AG09319 (cell line): ENCODE measurements around the gene KRTAP1-5.
"Not testable (repeated sequence)": the region's sequence is repeated elsewhere in the genome, so short reads cannot be mapped to it uniquely, and the experiment has no call there.

Source experiments
- DNase-seq: peaks from one replicate; pipeline ENCODE4 v3.0.0-alpha.2; 2010; ENCODE audit warnings: low read depth; ENCODE audit errors: extremely low read depth
- TF ChIP-seq, protein P1 (sequence below): IDR thresholded peaks from 2 replicates; pipeline ENCODE4 v1.5.1; 2011; ENCODE audit warnings: low read depth, mild to moderate bottlenecking, inconsistent platforms, low read length, moderate library complexity

Gene KRTAP1-5

DNA sequence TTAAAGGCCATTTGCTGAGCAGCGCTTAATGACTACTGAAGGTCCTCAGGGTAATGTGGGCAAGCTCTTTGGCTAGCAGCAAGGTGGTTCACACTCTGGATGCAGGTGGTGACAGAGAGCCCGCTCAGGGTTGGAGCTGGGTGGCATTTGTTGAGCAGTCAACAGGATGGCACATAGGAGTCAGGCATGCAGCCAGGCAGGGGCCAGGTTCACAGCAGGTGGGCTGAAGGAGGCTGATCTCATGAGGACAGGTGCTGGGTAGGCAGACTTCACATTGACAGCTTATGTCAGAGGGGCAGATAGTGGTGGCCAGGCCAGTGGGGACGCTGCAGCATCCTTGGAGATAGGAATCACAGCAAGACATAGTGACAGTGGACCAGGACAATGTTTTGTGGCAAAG lies 22.6 kb downstream of the KRTAP1-5 start:
- no peak for DNase-seq
- TF ChIP-seq, protein P1, sequence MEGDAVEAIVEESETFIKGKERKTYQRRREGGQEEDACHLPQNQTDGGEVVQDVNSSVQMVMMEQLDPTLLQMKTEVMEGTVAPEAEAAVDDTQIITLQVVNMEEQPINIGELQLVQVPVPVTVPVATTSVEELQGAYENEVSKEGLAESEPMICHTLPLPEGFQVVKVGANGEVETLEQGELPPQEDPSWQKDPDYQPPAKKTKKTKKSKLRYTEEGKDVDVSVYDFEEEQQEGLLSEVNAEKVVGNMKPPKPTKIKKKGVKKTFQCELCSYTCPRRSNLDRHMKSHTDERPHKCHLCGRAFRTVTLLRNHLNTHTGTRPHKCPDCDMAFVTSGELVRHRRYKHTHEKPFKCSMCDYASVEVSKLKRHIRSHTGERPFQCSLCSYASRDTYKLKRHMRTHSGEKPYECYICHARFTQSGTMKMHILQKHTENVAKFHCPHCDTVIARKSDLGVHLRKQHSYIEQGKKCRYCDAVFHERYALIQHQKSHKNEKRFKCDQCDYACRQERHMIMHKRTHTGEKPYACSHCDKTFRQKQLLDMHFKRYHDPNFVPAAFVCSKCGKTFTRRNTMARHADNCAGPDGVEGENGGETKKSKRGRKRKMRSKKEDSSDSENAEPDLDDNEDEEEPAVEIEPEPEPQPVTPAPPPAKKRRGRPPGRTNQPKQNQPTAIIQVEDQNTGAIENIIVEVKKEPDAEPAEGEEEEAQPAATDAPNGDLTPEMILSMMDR: no peak

DNA sequence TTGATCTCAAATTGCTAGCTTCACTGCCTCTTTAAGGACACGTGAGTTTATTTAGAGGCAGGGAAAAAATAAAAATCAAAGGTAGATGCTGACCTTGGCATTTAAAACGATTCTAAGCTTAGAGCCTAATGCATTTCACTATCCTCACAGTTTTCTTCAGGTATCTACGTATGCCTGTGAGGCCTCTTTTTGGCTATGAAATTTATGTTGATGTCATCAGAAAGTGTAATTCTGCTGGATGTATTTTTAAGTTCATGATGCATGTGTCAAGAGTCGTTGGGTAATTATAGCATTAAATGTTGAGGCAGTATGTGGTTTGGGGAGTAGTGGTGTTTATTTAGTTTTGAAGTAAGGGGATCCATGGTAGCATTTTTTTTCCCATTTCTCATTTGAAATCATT lies 23.1 kb downstream of the KRTAP1-5 start:
- DNase-seq: no peak
- TF ChIP-seq, protein P1: no peak

DNA sequence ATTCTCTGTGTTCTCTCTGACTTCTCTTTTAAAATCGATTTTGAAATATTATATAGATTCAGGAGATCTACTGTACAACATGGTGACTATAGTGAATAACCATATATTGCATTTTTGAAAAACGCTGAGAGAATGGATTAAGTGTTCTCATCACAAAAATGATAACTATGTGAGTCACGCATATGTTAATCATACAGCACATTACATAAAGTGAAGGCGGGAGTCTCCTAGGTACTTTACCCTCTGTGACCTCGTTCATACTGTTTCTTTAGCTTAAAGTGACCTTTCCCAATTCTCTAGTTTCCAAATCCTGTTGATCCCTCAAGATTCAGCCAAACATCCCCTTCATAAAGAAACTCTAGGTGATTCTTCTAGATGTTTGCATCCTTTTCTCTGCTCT lies 24.2 kb downstream of the KRTAP1-5 start:
- DNase-seq: no peak
- TF ChIP-seq, protein P1: no peak

DNA sequence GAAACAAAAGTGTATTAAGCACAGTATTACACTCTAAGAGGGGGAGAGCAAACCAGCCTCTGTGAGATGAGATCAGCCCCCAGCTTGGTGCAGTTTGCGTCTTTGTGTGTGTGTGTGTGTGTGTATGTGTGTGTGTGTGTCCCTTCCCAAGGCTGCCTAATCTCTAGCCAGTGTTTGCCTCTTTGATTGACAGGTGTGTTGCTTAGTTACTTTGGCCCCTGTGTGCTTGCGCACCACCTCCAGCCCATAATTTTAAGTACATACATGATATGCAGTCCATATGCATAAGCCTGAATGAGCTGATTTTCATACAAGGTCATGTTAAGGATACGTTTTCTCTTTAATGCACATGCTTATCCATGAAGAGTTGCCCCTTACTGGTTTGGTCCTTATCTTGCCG lies 25.2 kb downstream of the KRTAP1-5 start:
- no peak for DNase-seq
- TF ChIP-seq, protein P1: no peak

DNA sequence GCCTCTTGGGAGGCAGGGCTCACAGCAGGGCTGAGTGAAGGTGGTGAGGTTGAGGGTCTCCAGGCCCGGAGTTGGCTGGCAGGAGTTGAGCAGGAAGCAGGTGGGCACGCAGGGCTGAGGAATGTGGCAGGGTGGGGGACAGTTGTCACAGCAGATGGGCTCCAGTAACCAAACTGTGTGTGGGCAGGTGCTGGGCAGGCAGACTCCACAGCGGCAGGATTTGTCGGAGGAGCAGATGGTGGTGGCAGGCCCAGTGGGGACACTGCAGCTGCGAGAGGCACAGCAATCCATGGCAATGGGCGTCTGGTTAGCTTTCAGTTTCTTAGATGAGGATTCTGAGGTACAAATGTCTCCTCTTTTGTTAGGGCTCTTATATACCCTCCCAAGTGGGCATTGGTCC lies 27.4 kb downstream of the KRTAP1-5 start, which contains the start of gene KRTAP3-2:
Gene KRTAP3-2 (minus strand): TSS at position 344 of the 400 bp plus-strand sequence. CDS start 53 bp downstream, at position 291.
- DNase-seq: not testable (repeated sequence)

DNA sequence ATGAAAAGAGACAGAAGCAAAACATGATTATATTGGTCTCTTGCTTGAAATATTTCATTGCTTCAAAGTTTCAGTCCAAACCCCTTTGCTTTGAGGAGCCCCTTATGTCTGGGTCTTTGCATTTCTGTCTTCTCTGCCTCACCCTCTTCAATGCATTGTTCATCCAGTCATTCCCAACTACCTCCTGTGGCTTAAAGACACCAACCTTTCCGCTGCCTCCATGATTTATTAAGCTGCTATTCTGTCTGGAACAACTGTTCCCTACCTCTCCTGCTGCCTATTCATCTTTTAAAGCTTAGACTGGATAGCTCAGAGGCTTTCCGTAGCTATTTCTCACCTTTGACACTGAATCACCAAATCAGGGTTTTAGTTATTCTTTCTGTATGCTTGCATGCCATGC lies 29.6 kb downstream of the KRTAP1-5 start:
- TF ChIP-seq, protein P1: no peak
- no peak for DNase-seq

DNA sequence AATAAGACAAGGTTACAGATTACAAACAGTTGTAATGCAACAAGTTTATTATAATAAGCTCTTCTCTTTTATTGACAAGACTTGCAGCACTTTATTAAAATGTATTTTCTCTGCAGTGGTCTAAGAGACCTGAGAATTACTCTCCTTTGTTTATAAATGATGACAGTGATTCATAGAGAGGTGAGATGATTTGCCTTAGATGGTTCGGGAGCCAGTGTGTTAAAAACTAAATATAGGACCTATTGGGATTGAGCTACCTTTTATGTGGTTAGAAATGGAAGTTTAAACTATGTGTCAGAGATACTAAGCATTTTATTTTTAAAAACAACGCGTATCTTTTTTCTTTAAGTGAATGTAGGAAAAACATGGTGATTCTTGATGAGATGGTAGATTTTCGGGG lies 30.2 kb downstream of the KRTAP1-5 start:
- DNase-seq: no peak
- TF ChIP-seq, protein P1: no peak

DNA sequence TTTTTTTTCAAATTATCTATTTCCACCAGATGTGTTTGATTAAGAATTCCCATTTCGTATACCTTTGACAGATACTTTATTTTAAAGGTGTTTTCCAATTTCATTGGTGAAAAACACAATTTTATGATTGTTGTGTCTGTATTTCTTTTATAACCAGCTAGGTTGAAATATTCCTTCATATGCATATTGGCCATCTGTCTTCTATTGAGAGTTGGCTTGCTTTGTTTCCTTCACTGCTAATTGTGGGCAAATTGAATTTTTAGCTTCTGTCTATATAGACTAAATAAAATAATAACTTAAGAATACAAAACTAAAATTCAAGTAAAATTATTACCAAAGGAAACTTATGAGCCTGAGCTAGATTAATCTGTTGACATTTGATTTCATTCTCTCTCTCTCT lies 31.9 kb downstream of the KRTAP1-5 start:
- TF ChIP-seq, protein P1: no peak
- no peak for DNase-seq
